ENCODE data around the gene NAV1. TPM values are rescaled to one million over a fixed set of nuclear protein-coding genes. Genes with fewer than 3 reads are reported as not detected.

The NAV1 gene
- total and polyA plus RNA-seq, 2 donors (not counting 3 experiments of a cell fraction or from before 2014, with no cell fraction given), result 19.9 to 138 TPM

- Histone ChIP-seq H3K9ac (replicated peaks; ENCODE audit: extremely low read depth, insufficient read depth, low read length) (peak overlapping the region; percentile 14), H2AFZ (ENCODE audit: low read depth, low read length) (no peak overlapping the region), H3K27me3 (ENCODE audit: control insufficient read depth in 2 of 2, insufficient read depth in 2 of 2, low read length in 2 of 2) (no peaks in the 10 kb centered on the region), H3K27ac (ENCODE audit: insufficient read depth, low read depth, low read length) (peak overlapping the region; percentile 90), H3K4me2 (ENCODE audit: insufficient read depth, low read length) (peak overlapping the region; percentile 68), H3K79me2 (ENCODE audit: control insufficient read depth, insufficient read depth, low read length) (peaks cover 40% of the 10 kb centered on the region), H3K36me3 (ENCODE audit: control insufficient read depth in 2 of 2, extremely low read depth in 1 of 2, insufficient read depth in 2 of 2, low read length in 2 of 2) (peaks cover 7 to 13% of the 10 kb centered on the region in 2 experiments), H3K4me1 (ENCODE audit: control insufficient read depth, extremely low read depth, insufficient read depth, low read length) (peaks cover 83% of the 10 kb centered on the region), H3K9me1 (replicated peaks; ENCODE audit: control insufficient read depth, extremely low read depth, insufficient read depth, low read length) (no peaks in the 10 kb centered on the region), H3K4me3 (replicated peaks in 1 of 3; ENCODE audit: insufficient read depth in 1 of 3, low read depth in 1 of 3, low read length in 3 of 3) (no peak overlapping the region), H3K9me3 (replicated peaks; ENCODE audit: control insufficient read depth, insufficient read depth, low read length) (no peaks in the 10 kb centered on the region), H4K20me1 (replicated peaks; ENCODE audit: control insufficient read depth, extremely low read depth, insufficient read depth, low read length) (no peaks in the 10 kb centered on the region)
- TF ChIP-seq, protein P1, sequence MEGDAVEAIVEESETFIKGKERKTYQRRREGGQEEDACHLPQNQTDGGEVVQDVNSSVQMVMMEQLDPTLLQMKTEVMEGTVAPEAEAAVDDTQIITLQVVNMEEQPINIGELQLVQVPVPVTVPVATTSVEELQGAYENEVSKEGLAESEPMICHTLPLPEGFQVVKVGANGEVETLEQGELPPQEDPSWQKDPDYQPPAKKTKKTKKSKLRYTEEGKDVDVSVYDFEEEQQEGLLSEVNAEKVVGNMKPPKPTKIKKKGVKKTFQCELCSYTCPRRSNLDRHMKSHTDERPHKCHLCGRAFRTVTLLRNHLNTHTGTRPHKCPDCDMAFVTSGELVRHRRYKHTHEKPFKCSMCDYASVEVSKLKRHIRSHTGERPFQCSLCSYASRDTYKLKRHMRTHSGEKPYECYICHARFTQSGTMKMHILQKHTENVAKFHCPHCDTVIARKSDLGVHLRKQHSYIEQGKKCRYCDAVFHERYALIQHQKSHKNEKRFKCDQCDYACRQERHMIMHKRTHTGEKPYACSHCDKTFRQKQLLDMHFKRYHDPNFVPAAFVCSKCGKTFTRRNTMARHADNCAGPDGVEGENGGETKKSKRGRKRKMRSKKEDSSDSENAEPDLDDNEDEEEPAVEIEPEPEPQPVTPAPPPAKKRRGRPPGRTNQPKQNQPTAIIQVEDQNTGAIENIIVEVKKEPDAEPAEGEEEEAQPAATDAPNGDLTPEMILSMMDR (IDR thresholded peaks at IDR 0.05; ENCODE audit: extremely low read depth in 1 of 2, insufficient read depth in 1 of 2, low read depth in 1 of 2, low read length in 2 of 2), result no peak
- TF ChIP-seq MAX (IDR thresholded peaks at IDR 0.05; ENCODE audit: insufficient read depth, insufficient read length) (no peak), MYC (IDR thresholded peaks at IDR 0.05; ENCODE audit: low read depth, low read length) (no peak), JUN (IDR thresholded peaks at IDR 0.05; ENCODE audit: borderline replicate concordance, insufficient read depth, insufficient read length, low read depth) (no peak), POLR2A (IDR thresholded peaks at IDR 0.05; ENCODE audit: low read depth, low read length) (no peak), POLR2AphosphoS5 (IDR thresholded peaks at IDR 0.05; ENCODE audit: insufficient read depth, low read depth, low read length) (no peak), GATA2 (IDR thresholded peaks at IDR 0.05; ENCODE audit: insufficient read depth, insufficient read length, low read depth, low read length) (no peak), FOS (IDR thresholded peaks at IDR 0.05; ENCODE audit: borderline replicate concordance, insufficient read depth, low read length) (no peak), EZH2 (IDR thresholded peaks at IDR 0.05; ENCODE audit: borderline replicate concordance, low read depth, low read length, severe bottlenecking) (no peak)
- ChIA-PET CTCF (interaction anchor here (1.0 to 28.3 kb wide), 5 partner anchors 9 to 54 kb away, joined by 3 to 1317 read pairs (median 4); partner anchors contain the start of gene CSRP1), POLR2A (interaction anchor here (0.5 to 7.3 kb wide), 3 partner anchors 15 to 471 kb away, joined by 3 to 124 read pairs (median 8); partner anchors contain the start of gene CSRP1)
- FAIRE-seq (no peak), DNase-seq (ENCODE audit: low read depth, low spot score) (peak; percentile 30)
- TSS peak; percentile 51 for BruUV-seq (replicated peaks)
- intact Hi-C loops (cut with micrococcal nuclease) (loop anchor here (1.0 kb wide), 1 partner anchor 14 kb away; no protein-coding TSS in a partner anchor), dilution Hi-C loops (cut with MboI; ENCODE audit: extremely low pct_ligation_motif_present, low sequenced_read_pairs) (no loop called here)
Observed at GRCh38 chr1:201489643-201490261, 49.2 kb upstream of the NAV1 start.
